ENCODE data around the gene ZNF146. TPM values are rescaled to one million over a fixed set of nuclear protein-coding genes. Genes with fewer than 3 reads are reported as not detected.
"Not testable (repeated sequence)": the region's sequence is repeated elsewhere in the genome, so short reads cannot be mapped to it uniquely, and the experiment has no call there.

The ZNF146 gene
- total RNA-seq, 1 donor from 2014 or later, result 29.6 TPM

GRCh38 chr19:36221474-36221873 lies 6.6 kb downstream of the ZNF146 start:
- ATAC-seq (ENCODE audit: poor library complexity) (no peak), DNase-seq (no peak)
- intact Hi-C loops (cut with DNase I), result no loop called here

GRCh38 chr19:36222503-36222902 lies 7.6 kb downstream of the ZNF146 start:
- ATAC-seq (ENCODE audit: poor library complexity), result no peak

GRCh38 chr19:36225219-36225892 lies 10.4 kb downstream of the ZNF146 start:
- intact Hi-C loops (cut with DNase I), result no loop called here
- ATAC-seq (ENCODE audit: poor library complexity), result no peak
- DNase-seq, result no peak

More at GRCh38 chr19:36222503-36222902, 7.6 kb downstream of the ZNF146 start:
- intact Hi-C loops (cut with DNase I), result no loop called here
- DNase-seq, result no peak

- DNase-seq; ATAC-seq (ENCODE audit: poor library complexity); intact Hi-C loops (cut with DNase I): not testable (repeated sequence)
Measured at GRCh38 chr19:36233626-36234025, 18.7 kb downstream of the ZNF146 start.

- ATAC-seq (ENCODE audit: poor library complexity), result no peak
- no peak for DNase-seq
- intact Hi-C loops (cut with DNase I), result no loop called here
Measured at GRCh38 chr19:36236304-36236945, 21.5 kb downstream of the ZNF146 start.

- intact Hi-C loops (cut with DNase I), result no loop called here
- no peak for ATAC-seq (ENCODE audit: poor library complexity)
- DNase-seq, result no peak
Measured at GRCh38 chr19:36236946-36237310, 22.0 kb downstream of the ZNF146 start.

GRCh38 chr19:36244066-36244465 lies 29.2 kb downstream of the ZNF146 start:
- intact Hi-C loops (cut with DNase I), result no loop called here
- no peak for ATAC-seq (ENCODE audit: poor library complexity)
- DNase-seq, result no peak

GRCh38 chr19:36245210-36246005 lies 30.5 kb downstream of the ZNF146 start:
- ATAC-seq (ENCODE audit: poor library complexity) (peak; percentile 58), DNase-seq (no peak)
- intact Hi-C loops (cut with DNase I), result no loop called here

- no peak for ATAC-seq (ENCODE audit: poor library complexity)
- intact Hi-C loops (cut with DNase I), result no loop called here
- no peak for DNase-seq
Measured at GRCh38 chr19:36246006-36246481, 31.1 kb downstream of the ZNF146 start.

GRCh38 chr19:36252047-36252446 lies 37.1 kb downstream of the ZNF146 start:
- intact Hi-C loops (cut with DNase I), result no loop called here
- DNase-seq, result no peak
- no peak for ATAC-seq (ENCODE audit: poor library complexity)

GRCh38 chr19:36254848-36255247 lies 39.9 kb downstream of the ZNF146 start:
- intact Hi-C loops (cut with DNase I), result no loop called here
- DNase-seq (no peak), ATAC-seq (ENCODE audit: poor library complexity) (no peak)

- intact Hi-C loops (cut with DNase I), result no loop called here
- ATAC-seq (ENCODE audit: poor library complexity), result no peak
- DNase-seq, result no peak
Measured at GRCh38 chr19:36255316-36255715, 40.4 kb downstream of the ZNF146 start.

GRCh38 chr19:36256064-36256463 lies 41.2 kb downstream of the ZNF146 start:
- DNase-seq (no peak), ATAC-seq (ENCODE audit: poor library complexity) (no peak)
- intact Hi-C loops (cut with DNase I), result no loop called here

GRCh38 chr19:36256853-36257519 lies 42.1 kb downstream of the ZNF146 start:
- DNase-seq (no peak), ATAC-seq (ENCODE audit: poor library complexity) (peak; percentile 25)
- intact Hi-C loops (cut with DNase I), result no loop called here

- intact Hi-C loops (cut with DNase I), result no loop called here
- ATAC-seq (ENCODE audit: poor library complexity) (peak; percentile 93), DNase-seq (peak; percentile 54)
Measured at GRCh38 chr19:36257520-36257876, 42.6 kb downstream of the ZNF146 start.

GRCh38 chr19:36258028-36258875 lies 43.3 kb downstream of the ZNF146 start:
- no peak for DNase-seq
- intact Hi-C loops (cut with DNase I), result no loop called here
- no peak for ATAC-seq (ENCODE audit: poor library complexity)

GRCh38 chr19:36259211-36259610 lies 44.3 kb downstream of the ZNF146 start:
- ATAC-seq (ENCODE audit: poor library complexity) (no peak), DNase-seq (no peak)
- intact Hi-C loops (cut with DNase I), result no loop called here

- no peak for DNase-seq
- intact Hi-C loops (cut with DNase I), result no loop called here
- ATAC-seq (ENCODE audit: poor library complexity), result peak; percentile 65
Measured at GRCh38 chr19:36265064-36265463, 50.2 kb downstream of the ZNF146 start.
